CMK (cell line): ENCODE results near the gene TTLL3.
"Not testable (repeated sequence)": the region's sequence is repeated elsewhere in the genome, so short reads cannot be mapped to it uniquely, and the experiment has no call there.

Experiments used
- DNase-seq: peaks from one replicate; pipeline ENCODE4 v3.0.0-alpha.2; 2010; ENCODE audit warnings: low read depth

Gene TTLL3

GRCh38 chr3:9866639-9867038 is 56.6 kb downstream of the TTLL3 start:
- no peak for DNase-seq

DNA sequence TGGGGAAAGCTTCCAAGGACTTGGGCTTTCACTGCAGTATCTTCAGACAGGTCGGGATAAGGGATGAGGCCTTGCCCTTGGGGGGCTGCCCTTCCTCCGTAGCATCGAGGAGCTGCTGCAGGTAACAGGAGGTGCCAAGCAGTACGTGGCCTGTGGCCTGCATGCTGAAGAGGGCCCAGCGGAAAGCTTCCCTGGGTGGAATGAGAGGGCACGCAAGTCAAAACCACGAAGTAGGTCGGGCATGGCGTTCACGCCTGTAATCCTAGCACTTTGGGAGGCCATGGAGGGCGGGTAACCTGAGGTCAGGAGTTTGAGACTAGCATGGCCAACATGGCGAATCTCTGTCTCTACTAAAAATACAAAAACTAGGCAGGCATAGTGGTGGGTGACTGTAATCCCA is 57.0 kb downstream of the TTLL3 start:
- DNase-seq, result no peak

DNA sequence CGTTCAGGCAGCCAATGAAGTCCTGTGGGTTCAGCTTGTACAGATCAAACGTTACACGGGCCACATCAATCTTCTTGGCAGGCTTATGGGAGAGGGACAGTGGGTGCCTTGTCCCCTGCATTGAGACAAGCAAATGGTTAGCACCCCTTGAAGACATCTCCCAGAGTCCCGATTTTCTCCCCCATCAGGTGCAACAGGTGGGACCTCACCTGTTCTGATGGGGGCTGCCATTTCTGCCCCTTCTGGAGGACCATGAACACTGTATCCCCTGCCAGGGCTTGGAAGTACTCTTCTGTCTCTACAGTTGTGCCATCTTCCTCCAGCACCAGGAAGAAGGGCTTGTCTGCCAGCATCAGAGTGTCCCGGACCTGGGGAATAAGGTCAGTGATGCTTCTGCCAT is 59.9 kb downstream of the TTLL3 start:
- no peak for DNase-seq

- DNase-seq, result no peak
Observed at GRCh38 chr3:9870978-9871377, 60.9 kb downstream of the TTLL3 start.

DNA sequence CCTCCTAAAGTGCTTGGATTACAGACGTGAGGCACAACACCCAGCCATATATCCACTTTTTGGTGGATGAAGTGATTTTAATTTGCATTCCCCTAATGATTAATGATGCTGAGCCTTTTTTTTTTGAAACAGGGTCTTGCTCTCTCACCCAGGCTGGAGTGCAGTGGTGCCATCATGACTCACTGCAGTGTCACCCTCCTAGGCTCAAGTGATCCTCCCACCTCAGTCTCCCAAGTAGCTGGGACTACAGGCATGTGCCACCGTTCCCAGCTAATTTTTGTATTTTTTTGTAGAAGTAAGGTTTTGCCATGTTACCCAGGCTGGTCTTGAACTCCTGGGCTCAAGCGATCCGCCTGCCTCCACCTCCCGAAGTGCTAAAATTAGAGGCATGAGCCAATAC is 62.0 kb downstream of the TTLL3 start:
- not testable (repeated sequence) for DNase-seq

DNA sequence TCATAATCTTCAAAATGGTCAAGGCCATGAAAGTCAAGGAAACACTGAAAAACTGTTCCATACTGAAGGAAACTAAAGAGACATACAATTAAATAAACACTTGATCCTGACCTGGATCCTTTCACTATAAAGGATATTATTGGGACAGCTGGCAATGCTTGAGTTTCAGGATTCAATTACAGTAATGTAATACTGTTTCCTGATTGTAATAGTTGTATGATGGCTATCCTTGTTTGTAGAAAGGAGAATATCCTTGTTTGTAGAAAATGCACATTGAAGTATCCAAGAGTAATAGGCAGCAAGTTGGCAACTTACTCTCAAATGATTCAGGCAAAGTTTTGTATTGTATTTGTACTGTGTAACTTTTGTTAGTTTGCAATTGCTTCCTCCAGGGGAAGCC is 65.4 kb downstream of the TTLL3 start:
- no peak for DNase-seq

DNA sequence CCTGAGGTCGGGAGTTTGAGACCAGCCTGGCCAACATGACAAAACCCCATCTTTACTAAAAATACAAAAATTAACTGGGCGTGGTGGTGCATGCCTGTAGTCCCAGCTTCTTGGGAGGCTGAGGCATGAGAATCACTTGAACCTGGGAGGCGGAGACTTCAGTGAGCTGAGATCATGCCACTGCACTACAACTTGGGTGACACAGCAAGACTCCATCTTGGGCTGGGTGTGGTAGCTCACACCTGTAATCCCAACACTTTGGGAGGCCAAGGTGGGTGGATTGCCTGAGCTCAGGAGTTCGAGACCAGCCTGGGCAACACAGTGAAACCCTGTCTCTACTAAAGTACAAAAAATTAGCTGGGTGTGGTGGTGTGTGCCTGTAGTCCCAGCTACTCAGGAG is 66.2 kb downstream of the TTLL3 start:
- not testable (repeated sequence) for DNase-seq

DNA sequence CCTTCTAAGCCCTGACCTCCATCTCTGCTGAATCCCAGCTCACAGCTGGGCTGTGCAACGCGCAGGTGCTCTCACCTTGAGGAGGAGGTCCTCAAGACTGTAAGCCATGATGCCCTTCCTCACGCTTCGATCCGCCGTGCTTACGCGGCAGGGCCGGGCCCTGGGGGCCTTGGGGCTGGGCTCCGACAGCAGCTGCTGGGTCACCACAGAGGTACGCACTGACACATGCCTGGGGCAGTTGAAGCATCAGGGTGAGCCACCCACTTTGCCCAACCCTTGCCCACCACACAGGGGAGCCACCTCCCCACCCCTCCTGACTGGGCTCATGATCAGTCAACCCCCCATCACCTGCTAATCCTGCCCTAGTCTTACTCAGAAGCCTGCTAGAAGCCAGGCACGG is 66.9 kb downstream of the TTLL3 start:
- no peak for DNase-seq

- DNase-seq, result no peak
Observed at GRCh38 chr3:9878700-9879099, 68.6 kb downstream of the TTLL3 start.

- no peak for DNase-seq
Observed at GRCh38 chr3:9879830-9880549, 69.9 kb downstream of the TTLL3 start, which contains the start of gene CIDEC. Gene CIDEC (minus strand): TSS chr3:9880253. CDS start chr3:9878486, 1,767 bp downstream.

DNA sequence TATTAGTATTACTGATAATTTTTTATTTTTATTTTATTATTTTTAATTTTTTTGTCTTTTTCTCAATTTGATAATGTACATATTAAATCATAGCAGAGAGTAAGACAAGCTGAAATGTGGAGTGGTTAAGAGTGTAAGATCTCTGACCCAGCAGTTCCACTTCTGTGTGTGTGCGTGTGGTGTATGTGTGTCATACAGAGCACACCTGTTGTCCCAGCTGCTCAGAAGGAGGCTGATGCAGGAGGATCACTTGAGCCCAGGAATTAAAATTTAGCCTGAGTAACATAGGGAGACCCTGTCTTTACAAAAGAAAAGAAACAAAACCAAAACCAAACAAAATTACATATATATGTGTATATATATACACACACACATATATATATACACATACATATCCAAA is 71.4 kb downstream of the TTLL3 start:
- DNase-seq, result no peak

- no peak for DNase-seq
Observed at GRCh38 chr3:9883706-9884554, 73.9 kb downstream of the TTLL3 start.

GRCh38 chr3:9884555-9885165 is 74.6 kb downstream of the TTLL3 start:
- DNase-seq, result no peak
